ENCODE measurements around the gene SMARCE1.

DNA sequence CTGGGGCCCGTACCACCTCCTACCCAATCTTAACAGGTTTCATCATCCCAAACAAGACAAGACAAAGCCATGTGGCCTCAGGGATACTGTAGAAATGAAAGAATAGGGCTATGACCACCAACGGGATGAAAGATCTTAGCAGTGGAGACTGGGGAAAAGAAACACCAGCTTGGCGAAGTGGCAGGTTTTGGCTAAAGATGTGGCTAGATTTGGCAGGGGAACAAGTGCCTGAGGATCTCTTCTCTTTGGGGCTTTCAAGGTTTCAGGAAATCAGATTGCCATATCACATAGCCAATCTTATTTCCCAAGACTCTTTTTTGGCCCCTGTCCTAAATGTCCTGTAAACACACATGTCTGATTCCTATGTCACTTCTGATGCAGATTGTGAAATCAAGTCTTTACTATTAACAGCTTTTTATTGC lies 49.0 kb upstream of the SMARCE1 start:
- TF ChIP-seq, protein P1, sequence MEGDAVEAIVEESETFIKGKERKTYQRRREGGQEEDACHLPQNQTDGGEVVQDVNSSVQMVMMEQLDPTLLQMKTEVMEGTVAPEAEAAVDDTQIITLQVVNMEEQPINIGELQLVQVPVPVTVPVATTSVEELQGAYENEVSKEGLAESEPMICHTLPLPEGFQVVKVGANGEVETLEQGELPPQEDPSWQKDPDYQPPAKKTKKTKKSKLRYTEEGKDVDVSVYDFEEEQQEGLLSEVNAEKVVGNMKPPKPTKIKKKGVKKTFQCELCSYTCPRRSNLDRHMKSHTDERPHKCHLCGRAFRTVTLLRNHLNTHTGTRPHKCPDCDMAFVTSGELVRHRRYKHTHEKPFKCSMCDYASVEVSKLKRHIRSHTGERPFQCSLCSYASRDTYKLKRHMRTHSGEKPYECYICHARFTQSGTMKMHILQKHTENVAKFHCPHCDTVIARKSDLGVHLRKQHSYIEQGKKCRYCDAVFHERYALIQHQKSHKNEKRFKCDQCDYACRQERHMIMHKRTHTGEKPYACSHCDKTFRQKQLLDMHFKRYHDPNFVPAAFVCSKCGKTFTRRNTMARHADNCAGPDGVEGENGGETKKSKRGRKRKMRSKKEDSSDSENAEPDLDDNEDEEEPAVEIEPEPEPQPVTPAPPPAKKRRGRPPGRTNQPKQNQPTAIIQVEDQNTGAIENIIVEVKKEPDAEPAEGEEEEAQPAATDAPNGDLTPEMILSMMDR (conservative IDR thresholded peaks at IDR 0.05; ENCODE audit: low read depth, low read length) = no peak
- TF ChIP-seq EZH2 (IDR thresholded peaks at IDR 0.05; ENCODE audit: low read length, unreplicated experiment) = no peak
- no peak for TF ChIP-seq EZH2phosphoT487 (IDR thresholded peaks at IDR 0.05; ENCODE audit: borderline replicate concordance, low read length)
